Erythroblast (primary cell): Measurements from ENCODE around the gene CSNK2B.

Experiments
- DNase-seq, 2 experiments: peaks; one replicate each; lab custom pipeline; 2025; lab: John Stamatoyannopoulos, UW
- GATA1 ChIP-seq: IDR thresholded peaks from 2 replicates; pipeline ENCODE4 v1.6.1; 2011; ENCODE audit warnings: low read depth, mild to moderate bottlenecking, control low read depth, low read length, moderate library complexity
- POLR2A ChIP-seq: IDR thresholded peaks from 2 replicates; pipeline ENCODE4 v1.6.1; 2011; ENCODE audit warnings: mild to moderate bottlenecking, low read length

The CSNK2B gene

DNA sequence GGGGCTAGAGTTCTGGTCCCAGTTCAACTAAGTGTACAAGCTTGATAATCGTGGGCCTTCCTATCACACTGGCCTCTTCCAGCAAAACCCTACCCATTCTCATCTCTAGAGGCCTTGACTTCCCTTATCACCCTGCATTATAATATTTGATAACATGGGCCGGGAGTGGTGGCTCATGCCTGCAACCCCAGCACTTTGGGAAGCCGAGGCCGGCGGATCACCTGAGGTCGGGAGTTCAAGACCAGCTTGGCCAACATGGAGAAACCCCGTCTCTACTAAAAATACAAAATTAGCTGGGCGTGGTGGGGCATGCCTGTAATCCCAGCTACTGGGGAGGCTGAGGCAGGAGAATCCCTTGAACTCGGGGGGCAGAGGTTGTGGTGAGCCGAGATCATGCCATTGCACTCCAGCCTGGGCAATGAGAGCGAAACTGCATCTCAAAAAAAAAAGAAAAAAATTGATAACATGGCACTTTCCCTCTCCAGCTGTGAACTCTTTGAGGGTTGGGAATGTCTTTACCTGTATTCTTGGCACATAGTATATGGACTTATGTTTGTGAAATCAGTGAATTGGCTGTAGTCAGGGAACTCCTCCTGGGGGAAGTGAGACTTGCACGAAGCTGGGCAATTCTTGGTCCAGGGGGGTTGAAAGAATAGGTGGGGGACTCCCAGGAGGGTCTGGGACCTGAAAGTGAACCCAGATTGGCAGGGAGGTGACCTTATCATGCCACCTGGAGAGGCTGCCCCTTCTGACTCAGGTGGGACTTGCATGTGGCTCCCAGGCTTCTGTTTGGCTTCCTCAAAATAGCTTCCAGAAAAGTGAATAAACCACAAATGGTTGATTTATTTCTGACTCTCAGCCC is 4.4 kb upstream of the CSNK2B start:
- TF ChIP-seq GATA1 (no peak), POLR2A (no peak)
- DNase-seq, result no peak

DNA sequence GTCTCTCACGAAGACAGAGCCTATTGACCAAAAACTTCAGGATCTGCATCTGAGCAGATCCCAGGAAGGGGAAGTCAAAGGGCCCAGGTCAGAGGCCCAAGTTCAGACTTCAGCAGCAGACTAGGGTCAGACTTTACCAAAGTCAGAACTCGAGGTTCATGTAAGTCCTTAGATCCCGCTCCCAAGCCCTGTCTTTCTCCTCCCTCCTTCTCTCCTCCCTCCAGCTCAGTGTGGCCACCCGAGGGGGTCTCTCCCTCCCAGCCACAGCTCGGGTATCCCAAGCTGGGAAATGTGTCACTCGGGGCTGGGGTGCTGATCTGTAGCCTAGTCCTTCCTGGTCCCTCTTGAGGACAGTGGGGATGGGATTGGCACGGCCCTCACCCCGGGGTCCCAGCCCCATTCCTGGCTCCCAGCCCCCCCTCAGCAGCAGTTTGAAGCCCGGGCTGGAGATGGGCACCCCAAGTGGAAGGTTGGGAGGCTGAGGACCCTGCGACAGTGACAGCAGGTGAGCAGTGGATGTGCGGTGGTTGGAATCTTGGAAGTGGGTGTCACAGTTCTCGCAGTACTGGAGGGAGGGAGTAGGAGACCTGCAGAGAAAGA is 3.7 kb upstream of the CSNK2B start:
- no peak for DNase-seq
- TF ChIP-seq GATA1, result no peak

DNA sequence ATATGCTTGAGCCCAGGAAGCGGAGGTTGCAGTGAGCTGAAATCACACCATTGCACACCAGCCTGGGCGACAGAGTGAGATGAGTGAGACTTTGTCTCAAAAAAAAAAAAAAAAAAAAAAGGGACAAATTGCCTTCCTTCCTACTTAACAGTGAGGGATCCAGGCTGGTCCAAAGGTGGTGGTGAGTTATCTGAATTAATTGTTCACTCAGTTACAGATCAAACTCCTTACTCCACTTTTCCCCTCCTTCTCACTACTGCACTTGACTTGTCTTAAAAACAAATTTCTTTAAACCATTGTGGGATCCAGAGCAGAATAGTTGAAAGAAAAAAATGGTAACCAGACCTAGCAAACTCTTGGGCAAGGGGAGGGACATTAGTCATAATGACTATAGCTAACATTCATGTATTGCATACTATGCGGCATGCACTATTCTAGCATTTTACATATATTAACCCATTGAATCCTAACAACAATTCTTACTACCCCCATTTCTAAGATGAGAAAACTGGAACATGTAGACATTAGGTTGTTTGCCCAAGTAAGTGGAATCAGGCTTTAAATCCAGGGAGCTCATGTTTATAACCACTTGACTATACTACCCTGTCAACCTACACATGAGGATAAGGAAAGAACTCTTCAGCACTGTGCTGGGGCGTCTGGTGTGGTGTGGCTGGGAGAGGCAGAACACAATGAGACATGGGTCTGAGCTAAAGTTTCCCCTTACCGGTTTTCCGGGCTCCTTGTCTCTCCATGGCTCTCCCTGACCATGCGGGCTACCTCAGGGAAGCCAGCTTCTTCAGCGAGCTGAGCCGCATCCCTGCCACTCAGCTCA is 2.5 kb upstream of the CSNK2B start:
- peak in 1 of 2 experiments; percentile 44 for DNase-seq
- TF ChIP-seq GATA1 (no peak), POLR2A (no peak)

DNA sequence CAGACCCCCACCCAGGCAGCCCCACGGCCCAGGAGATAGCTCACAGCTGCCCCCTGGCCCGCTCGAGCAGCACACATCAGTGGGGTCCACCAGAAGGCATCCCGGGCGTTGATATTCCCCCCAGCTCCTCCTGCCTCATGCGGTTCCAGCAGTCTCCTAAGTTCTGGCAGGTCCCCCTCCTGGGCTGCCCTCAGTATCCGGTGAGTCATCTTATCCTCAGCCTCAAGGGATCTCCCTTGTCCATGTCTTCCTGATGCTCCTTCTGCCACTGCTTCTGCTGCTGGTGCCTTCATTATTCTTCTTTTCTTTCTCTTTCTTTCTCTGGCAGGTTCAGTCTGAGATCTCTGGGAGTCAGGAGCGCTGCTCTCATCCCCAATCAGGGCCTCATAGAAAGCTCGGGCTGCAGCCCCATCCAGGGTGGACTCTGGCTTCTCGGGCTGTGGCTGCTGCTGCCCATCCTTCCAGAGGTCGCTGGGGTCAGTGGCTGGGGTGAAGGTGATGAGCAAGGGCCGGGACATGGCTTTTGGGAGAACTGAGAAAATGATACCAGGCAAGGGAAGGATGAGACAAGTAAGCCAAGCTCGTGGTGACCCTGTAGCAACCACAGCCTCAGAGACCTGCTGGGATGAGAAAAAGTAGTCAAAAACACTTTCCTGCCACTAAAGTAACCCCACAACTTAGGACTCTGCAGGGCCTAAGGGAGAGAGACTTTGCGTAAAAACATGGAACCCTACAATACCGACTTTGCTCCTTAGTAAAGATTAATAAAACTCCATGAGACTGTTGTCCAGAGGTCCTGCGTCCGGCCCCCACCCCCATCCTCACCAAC is 1.7 kb upstream of the CSNK2B start:
- TF ChIP-seq GATA1 (no peak), POLR2A (no peak)
- peak in 1 of 2 experiments; percentile 52 for DNase-seq

DNA sequence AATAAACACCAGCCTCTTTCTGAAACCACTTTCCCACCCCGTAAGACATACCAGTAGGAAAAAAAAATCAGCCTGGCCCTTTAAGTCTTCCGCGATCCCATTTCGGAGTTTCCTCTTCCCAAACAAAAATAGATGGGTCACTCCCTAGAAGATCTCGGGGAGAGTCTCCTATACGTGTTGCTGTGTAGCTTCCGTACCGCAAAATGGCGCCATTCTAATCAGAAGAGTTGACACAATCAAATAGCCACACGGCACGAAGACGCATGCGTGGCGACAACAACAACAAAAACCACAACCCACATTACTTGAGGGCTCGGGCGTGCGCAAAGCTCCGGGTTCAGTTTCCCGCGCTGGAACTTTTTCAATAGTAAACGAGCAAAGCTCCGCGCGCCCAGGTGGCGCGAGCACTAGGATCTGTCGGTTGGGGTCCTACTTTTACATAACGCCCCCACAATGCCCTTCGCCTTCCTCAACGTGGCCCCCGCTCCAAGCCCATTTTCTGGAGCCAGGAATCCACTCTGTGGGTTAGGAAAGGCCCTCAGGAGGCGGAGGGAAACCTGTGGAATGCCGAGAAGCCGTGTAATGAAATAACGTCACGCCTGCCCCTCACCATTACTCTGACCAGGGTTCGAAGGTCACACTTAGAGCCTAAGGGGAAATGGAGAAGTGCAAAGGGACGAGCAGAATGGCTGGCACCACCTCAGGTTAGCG is 935 bp upstream of the CSNK2B start, which contains the start of gene GPANK1:
Gene GPANK1 (minus strand): TSS at position 208 of the 711 bp plus-strand sequence. CDS start 519 bp downstream, outside the sequence.
- DNase-seq, result peak; percentile 94 to 96
- TF ChIP-seq POLR2A (peak; percentile 85), GATA1 (no peak)

DNA sequence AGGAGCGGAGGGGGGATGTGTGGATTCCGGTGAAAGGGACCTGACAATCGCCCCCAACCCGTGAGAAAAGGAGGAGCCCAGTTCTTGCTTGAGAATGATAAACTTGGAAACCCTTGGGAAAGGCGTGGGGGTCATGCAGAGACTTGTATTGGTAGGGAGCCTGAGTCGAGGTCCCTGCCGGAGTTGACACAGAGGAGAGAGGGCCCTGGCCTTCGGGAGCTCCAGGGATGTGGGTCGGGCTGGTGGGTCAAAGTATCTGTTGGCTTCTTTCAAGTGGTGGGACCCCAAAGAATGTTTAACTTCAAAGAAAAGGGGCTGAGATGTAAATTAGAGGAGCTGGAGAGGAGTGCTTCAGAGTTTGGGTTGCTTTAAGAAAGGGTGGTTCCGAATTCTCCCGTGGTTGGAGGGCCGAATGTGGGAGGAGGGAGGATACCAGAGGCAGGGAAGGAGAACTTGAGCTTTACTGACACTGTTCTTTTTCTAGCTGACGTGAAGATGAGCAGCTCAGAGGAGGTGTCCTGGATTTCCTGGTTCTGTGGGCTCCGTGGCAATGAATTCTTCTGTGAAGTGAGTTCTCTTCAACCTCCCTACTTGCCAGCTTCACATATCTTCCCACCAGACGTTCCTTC is 571 bp downstream of the CSNK2B start:
- DNase-seq, result peak; percentile 58 to 63
- TF ChIP-seq GATA1, result no peak
- no peak for TF ChIP-seq POLR2A

DNA sequence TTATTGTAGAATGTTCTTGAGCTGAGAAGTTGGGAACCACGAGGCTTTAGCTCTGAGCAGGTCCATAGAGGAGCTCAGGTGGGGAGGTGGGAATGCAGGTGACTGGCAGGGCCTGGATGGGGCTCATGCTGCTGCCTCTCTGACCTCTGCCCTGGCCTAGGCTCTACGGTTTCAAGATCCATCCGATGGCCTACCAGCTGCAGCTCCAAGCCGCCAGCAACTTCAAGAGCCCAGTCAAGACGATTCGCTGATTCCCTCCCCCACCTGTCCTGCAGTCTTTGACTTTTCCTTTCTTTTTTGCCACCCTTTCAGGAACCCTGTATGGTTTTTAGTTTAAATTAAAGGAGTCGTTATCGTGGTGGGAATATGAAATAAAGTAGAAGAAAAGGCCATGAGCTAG is 3.8 kb downstream of the CSNK2B start, which contains the start of gene LY6G5B:
Gene LY6G5B (plus strand): TSS at position 301 of the 400 bp plus-strand sequence. CDS start 975 bp downstream, outside the sequence.
- TF ChIP-seq POLR2A (no peak), GATA1 (no peak)

DNA sequence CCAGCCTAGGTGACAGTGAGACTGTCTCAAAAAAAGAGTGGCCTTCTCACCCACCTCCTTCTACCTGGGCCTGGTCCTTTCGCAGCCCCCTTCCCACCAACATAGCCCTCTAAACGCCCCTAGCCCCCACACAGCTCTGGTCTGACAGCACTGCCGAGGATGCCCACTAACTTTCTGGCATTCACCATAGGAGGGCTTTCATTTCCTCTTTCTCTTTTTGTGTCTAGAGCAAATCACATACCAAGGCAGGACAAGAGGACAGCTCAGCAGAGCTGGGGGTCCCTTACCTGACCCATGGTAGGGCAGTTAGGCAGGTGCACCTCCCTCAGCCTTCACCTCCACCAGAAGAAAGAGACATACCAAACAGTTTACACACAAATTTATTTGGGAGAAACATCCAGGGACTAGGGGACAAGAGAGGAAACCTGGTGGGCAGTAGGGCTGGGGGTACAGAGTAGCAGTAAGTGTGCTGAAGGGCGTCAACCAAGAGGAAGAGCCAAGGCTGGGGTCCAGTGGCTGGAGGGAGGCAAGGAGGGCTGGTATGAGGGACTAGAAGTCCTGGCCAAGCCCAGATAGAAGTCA is 10.5 kb downstream of the CSNK2B start:
- DNase-seq, result no peak

More for the DNA sequence above, 3.8 kb downstream of the CSNK2B start, which contains the start of gene LY6G5B:
- DNase-seq, result no peak

DNA sequence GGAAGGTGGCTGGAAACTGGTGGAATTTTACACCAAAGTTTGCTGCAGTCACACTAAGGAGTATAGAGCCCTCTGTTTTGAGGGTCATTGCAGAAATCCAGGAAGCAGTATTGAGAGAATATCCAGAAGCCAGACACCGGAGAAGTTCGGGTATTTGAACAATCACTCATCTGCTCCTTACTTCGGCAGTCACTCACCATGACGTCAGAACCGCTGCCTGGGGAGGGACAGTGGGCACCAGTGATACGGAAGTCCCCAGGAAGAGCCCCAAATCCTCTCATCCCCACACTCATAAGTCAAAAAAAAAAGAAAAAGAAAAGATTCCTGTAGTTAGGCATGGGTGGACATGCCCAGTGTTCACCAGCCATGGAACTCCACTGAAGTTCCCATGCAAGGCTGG is 11.0 kb downstream of the CSNK2B start:
- TF ChIP-seq GATA1 (no peak), POLR2A (no peak)
- no peak for DNase-seq

More for the DNA sequence above, 10.5 kb downstream of the CSNK2B start:
- TF ChIP-seq GATA1 (no peak), POLR2A (no peak)

DNA sequence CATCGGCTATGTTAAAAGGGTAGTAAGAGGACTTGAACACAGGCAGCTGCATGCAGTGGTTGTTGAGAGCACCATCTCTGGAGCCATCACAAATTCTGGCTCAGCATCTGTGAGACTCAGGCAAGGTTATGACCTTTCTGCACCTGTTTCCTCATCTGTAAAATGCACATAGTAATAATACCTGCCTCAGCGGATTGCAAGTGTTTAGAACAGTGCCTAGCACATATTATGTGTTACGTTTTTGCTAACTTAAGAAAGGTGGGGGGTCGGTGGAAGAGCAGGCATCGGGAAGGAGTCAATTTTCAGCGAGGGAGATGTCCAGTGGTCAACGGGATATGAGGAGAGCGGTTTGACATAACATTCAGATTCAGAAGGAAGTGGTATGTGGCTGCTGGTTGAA is 12.1 kb downstream of the CSNK2B start:
- TF ChIP-seq POLR2A (no peak), GATA1 (no peak)
- DNase-seq, result no peak
